Trophoblast cell (in vitro differentiated cells and primary cell): ENCODE results near the gene AQP7.

Experiments used
- DNase-seq, 2 donors: peaks; one replicate each; pipeline ENCODE4 v3.0.0-alpha.2; 2016
- H2AFZ ChIP-seq: 2 replicates; pipeline ENCODE4 v1.6.1; 2013; ENCODE audit warnings: low read length, moderate library complexity, mild to moderate bottlenecking; ENCODE audit not compliant: insufficient read depth, poor library complexity
- H2AK5ac ChIP-seq: 2 replicates; pipeline ENCODE4 v1.6.1; 2013; ENCODE audit warnings: mild to moderate bottlenecking, low read length
- H2BK120ac ChIP-seq: 2 replicates; pipeline ENCODE4 v1.6.1; 2013; ENCODE audit warnings: low read length, mild to moderate bottlenecking, moderate library complexity; ENCODE audit not compliant: insufficient read depth, poor library complexity
- H2BK12ac ChIP-seq: 2 replicates; pipeline ENCODE4 v1.6.1; 2013; ENCODE audit warnings: mild to moderate bottlenecking, low read length, moderate library complexity
- H2BK5ac ChIP-seq: 2 replicates; pipeline ENCODE4 v1.6.1; 2013; ENCODE audit warnings: low read length, low read depth, moderate library complexity, mild to moderate bottlenecking; ENCODE audit not compliant: poor library complexity
- H3K14ac ChIP-seq: 2 replicates; pipeline ENCODE4 v1.6.1; 2013; ENCODE audit warnings: mild to moderate bottlenecking, low read length
- H3K18ac ChIP-seq: 2 replicates; pipeline ENCODE4 v1.6.1; 2013; ENCODE audit warnings: mild to moderate bottlenecking, low read length
- H3K23ac ChIP-seq: 2 replicates; pipeline ENCODE4 v1.6.1; 2013; ENCODE audit warnings: low read length
- H3K27ac ChIP-seq: 2 replicates; pipeline ENCODE4 v1.5.1; 2013; ENCODE audit warnings: low read depth, mild to moderate bottlenecking, inconsistent platforms, low read length, moderate library complexity
- H3K27me3 ChIP-seq: 2 replicates; pipeline ENCODE4 v1.6.1; 2013; ENCODE audit warnings: inconsistent platforms, mild to moderate bottlenecking, low read length, moderate library complexity; ENCODE audit not compliant: insufficient read depth
- H3K36me3 ChIP-seq, 2 experiments: 1 replicate in 1 of 2; 2 replicates in 1 of 2; pipeline ENCODE4 v1.6.1; 2013; ENCODE audit warnings: low read length in 2 of 2, mild to moderate bottlenecking in 2 of 2, moderate library complexity in 1 of 2; ENCODE audit not compliant: insufficient read depth in 2 of 2, control insufficient read depth in 1 of 2
- H3K4ac ChIP-seq: 2 replicates; pipeline ENCODE4 v1.6.1; 2013; ENCODE audit warnings: low read depth, mild to moderate bottlenecking, low read length, moderate library complexity
- H3K4me1 ChIP-seq, 2 experiments: 1 replicate in 1 of 2; 2 replicates in 1 of 2; pipeline ENCODE4 v1.6.1; 2013; ENCODE audit warnings: low read length in 2 of 2, mild to moderate bottlenecking in 2 of 2, moderate library complexity in 1 of 2; ENCODE audit not compliant: insufficient read depth in 2 of 2, control insufficient read depth in 1 of 2
- H3K4me2 ChIP-seq: 2 replicates; pipeline ENCODE4 v1.6.1; 2013; ENCODE audit warnings: inconsistent platforms, mild to moderate bottlenecking, low read length, moderate library complexity
- H3K4me3 ChIP-seq: 2 replicates; pipeline ENCODE4 v1.5.1; 2013; ENCODE audit warnings: mild to moderate bottlenecking, low read depth, low read length, inconsistent platforms
- H3K79me1 ChIP-seq: one replicate; pipeline ENCODE4 v1.6.1; 2013; ENCODE audit warnings: low read length
- H3K79me2 ChIP-seq: 2 replicates; pipeline ENCODE4 v1.6.1; 2013; ENCODE audit warnings: low read length, mild to moderate bottlenecking; ENCODE audit not compliant: control insufficient read depth, insufficient read depth, poor library complexity
- H3K9ac ChIP-seq: 2 replicates; pipeline ENCODE4 v1.6.1; 2013; ENCODE audit warnings: mild to moderate bottlenecking, low read length
- H3K9me3 ChIP-seq: 2 replicates; pipeline ENCODE4 v1.6.1; 2013; ENCODE audit warnings: low read depth, mild to moderate bottlenecking, control low read depth, inconsistent platforms, low read length; ENCODE audit not compliant: insufficient read depth
- H4K12ac ChIP-seq: 2 replicates; pipeline ENCODE4 v1.6.1; 2013; ENCODE audit warnings: low read depth, mild to moderate bottlenecking, low read length, moderate library complexity
- H4K8ac ChIP-seq: 2 replicates; pipeline ENCODE4 v1.6.1; 2013; ENCODE audit warnings: low read depth, mild to moderate bottlenecking, low read length, moderate library complexity
- H4K91ac ChIP-seq: one replicate; pipeline ENCODE4 v1.6.1; 2013; ENCODE audit warnings: low read depth, mild to moderate bottlenecking, low read length, moderate library complexity
- WGBS: extraction: QIAGEN DNeasy Blood & Tissue Kit; methylation state at CpG from one replicate; pipeline ENCODE4 v1.1.7; 2013; ENCODE audit warnings: missing lambda C conversion rate; ENCODE audit not compliant: insufficient read length, insufficient coverage; ENCODE audit errors: extremely low coverage; 5-methylcytosine and 5-hydroxymethylcytosine counted together

Gene AQP7

GRCh38 chr9:33414268-33414667 lies 11.9 kb upstream of the AQP7 start:
- Histone ChIP-seq H3K4me3 (no peak overlapping the region), H2BK5ac (no peak overlapping the region), H3K18ac (no peak overlapping the region), H2AFZ (no peak overlapping the region), H4K12ac (no peak overlapping the region), H3K4me1 (no peaks in the 10 kb centered on the region), H4K91ac (no peak overlapping the region), H3K27ac (no peak overlapping the region), H3K9ac (no peak overlapping the region), H3K79me2 (no peaks in the 10 kb centered on the region), H4K8ac (no peak overlapping the region), H2BK12ac (no peak overlapping the region), H3K23ac (no peak overlapping the region), H2AK5ac (no peak overlapping the region), H3K4ac (no peak overlapping the region), H3K9me3 (peaks cover 1% of the 10 kb centered on the region), H3K79me1 (no peaks in the 10 kb centered on the region), H2BK120ac (no peak overlapping the region), H3K14ac (no peak overlapping the region), H3K27me3 (no peaks in the 10 kb centered on the region), H3K4me2 (no peak overlapping the region), H3K36me3 (no peaks in the 10 kb centered on the region)
- no peak for DNase-seq
- no CpG with 5 or more reads among the region's 3 CpGs for WGBS

GRCh38 chr9:33408087-33408486 lies 5.7 kb upstream of the AQP7 start:
- Histone ChIP-seq H3K9ac (no peak overlapping the region), H3K4ac (no peak overlapping the region), H3K79me2 (no peaks in the 10 kb centered on the region), H3K27ac (no peak overlapping the region), H3K27me3 (no peaks in the 10 kb centered on the region), H3K4me1 (peaks cover 3 to 6% of the 10 kb centered on the region in 2 experiments), H2BK12ac (no peak overlapping the region), H3K14ac (no peak overlapping the region), H2BK5ac (no peak overlapping the region), H4K8ac (no peak overlapping the region), H3K9me3 (peaks cover 4% of the 10 kb centered on the region), H2AK5ac (no peak overlapping the region), H4K91ac (no peak overlapping the region), H2AFZ (no peak overlapping the region), H3K4me2 (no peak overlapping the region), H3K4me3 (no peak overlapping the region), H3K36me3 (no peaks in the 10 kb centered on the region), H3K18ac (no peak overlapping the region), H4K12ac (no peak overlapping the region), H3K79me1 (no peaks in the 10 kb centered on the region), H3K23ac (no peak overlapping the region), H2BK120ac (no peak overlapping the region)
- WGBS, result no CpG with 5 or more reads among the region's 5 CpGs
- no peak for DNase-seq

- H4K12ac ChIP-seq, result no peak overlapping the region
- no peak overlapping the region for H4K91ac ChIP-seq
- H4K8ac ChIP-seq, result no peak overlapping the region
- H2BK120ac ChIP-seq, result no peak overlapping the region
- no peak overlapping the region for H2AK5ac ChIP-seq
- no peaks in the 10 kb centered on the region for H3K79me2 ChIP-seq
- no peak overlapping the region for H2BK5ac ChIP-seq
- no peak overlapping the region for H3K23ac ChIP-seq
- H3K79me1 ChIP-seq, result no peaks in the 10 kb centered on the region
- no peak overlapping the region for H2BK12ac ChIP-seq
- H2AFZ ChIP-seq, result no peak overlapping the region
- H3K4ac ChIP-seq, result no peak overlapping the region
- H3K27ac ChIP-seq, result no peak overlapping the region
- no peaks in the 10 kb centered on the region for H3K27me3 ChIP-seq
- no peak overlapping the region for H3K9ac ChIP-seq
- H3K18ac ChIP-seq, result no peak overlapping the region
- no peak overlapping the region for H3K14ac ChIP-seq
- no peaks in the 10 kb centered on the region for H3K36me3 ChIP-seq
- peaks cover 4% of the 10 kb centered on the region for H3K9me3 ChIP-seq
- peaks cover 3 to 6% of the 10 kb centered on the region in 2 experiments for H3K4me1 ChIP-seq
- H3K4me3 ChIP-seq, result no peak overlapping the region
- no peak for DNase-seq
- WGBS, result no CpG with 5 or more reads among the region's 3 CpGs
- H3K4me2 ChIP-seq, result no peak overlapping the region
These were observed 4.7 kb upstream of the AQP7 start for GRCh38 chr9:33407061-33407460.

- Histone ChIP-seq H2BK12ac (no peak overlapping the region), H2BK5ac (no peak overlapping the region), H3K9ac (no peak overlapping the region), H3K79me1 (no peaks in the 10 kb centered on the region), H3K9me3 (peaks cover 2% of the 10 kb centered on the region), H4K12ac (no peak overlapping the region), H3K27ac (no peak overlapping the region), H3K23ac (no peak overlapping the region), H3K27me3 (no peaks in the 10 kb centered on the region), H4K8ac (no peak overlapping the region), H4K91ac (no peak overlapping the region), H3K18ac (no peak overlapping the region), H3K4ac (no peak overlapping the region), H2AK5ac (no peak overlapping the region), H3K4me3 (no peak overlapping the region), H3K4me2 (no peak overlapping the region), H2AFZ (no peak overlapping the region), H3K36me3 (no peaks in the 10 kb centered on the region), H3K79me2 (no peaks in the 10 kb centered on the region), H3K4me1 (peaks cover 3 to 6% of the 10 kb centered on the region in 2 experiments), H2BK120ac (no peak overlapping the region), H3K14ac (no peak overlapping the region)
- no peak for DNase-seq
- no CpG with 5 or more reads among the region's 4 CpGs for WGBS
These were observed 2.5 kb upstream of the AQP7 start for GRCh38 chr9:33404788-33405362.
